GM06990 (cell line): ENCODE data around the gene SRC.

Experiments
- DNase-seq: peaks from one replicate; pipeline ENCODE4 v3.0.0-alpha.2; 2011; ENCODE audit not compliant: insufficient read length; ENCODE audit errors: extremely low read depth
- H3K27me3 ChIP-seq: replicated peaks from 2 replicates; pipeline ENCODE4 v1.6.0; 2011; ENCODE audit warnings: low read length; ENCODE audit not compliant: control insufficient read depth, insufficient read depth
- H3K36me3 ChIP-seq: 2 replicates; pipeline ENCODE4 v1.5.1; 2011; ENCODE audit warnings: low read length; ENCODE audit not compliant: control insufficient read depth, insufficient read depth
- H3K4me3 ChIP-seq: replicated peaks from 2 replicates; pipeline ENCODE4 v1.5.1; 2011; ENCODE audit warnings: low read depth, mild to moderate bottlenecking, control low read depth, low read length
- TF ChIP-seq, protein P1 (sequence below): IDR thresholded peaks from 2 replicates; pipeline ENCODE4 v1.5.1; 2011; ENCODE audit warnings: low read length, control low read depth, mild to moderate bottlenecking, inconsistent platforms; ENCODE audit not compliant: insufficient read depth, poor library complexity, severe bottlenecking

Gene SRC

DNA sequence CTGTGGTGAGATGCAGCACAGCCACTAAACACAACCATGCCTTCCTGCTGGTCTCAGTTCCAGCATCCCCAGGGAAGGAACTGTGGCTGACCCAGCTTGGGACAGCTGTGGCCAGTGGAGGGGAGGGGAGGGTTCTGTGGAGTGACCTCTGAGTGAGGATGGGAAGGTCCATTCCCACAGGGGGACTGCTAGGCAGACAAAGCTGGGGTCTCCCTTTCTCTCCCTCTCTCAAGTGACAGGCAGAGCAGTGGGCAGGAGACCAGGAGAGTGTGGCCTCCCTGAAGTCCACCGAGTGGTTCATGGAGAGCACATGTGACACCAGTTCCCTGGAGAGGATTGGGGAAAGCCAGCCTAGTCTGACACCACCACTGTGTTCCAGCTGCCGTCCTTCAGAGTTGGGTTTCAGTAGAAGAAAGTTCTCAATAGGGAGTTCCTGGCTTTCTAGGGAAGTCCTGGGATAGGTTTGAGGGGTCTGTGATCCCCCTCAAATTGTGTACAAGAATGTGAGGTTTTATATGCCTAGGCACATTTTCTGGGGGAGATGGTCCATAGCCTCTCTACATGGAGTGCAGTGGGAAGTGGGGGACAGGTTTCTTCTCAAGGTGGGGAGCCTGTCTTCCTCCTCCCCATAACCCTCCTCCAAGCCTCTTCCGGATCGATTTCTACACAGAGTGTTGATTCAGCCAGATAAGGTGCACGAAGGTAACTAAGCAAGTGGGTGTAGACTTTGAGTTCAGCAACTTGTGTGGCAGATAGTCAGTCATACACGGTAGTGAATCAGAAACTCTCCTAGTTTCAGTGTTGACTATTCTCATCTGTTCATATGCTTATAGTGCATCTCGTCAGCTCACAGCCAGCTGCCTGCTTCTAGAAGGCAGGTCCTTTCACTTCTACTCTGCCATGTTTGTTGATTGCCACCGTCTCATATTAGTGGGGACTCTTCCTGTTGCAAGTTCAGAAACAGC, 37.6 kb upstream of the SRC start:
- TF ChIP-seq, protein P1, sequence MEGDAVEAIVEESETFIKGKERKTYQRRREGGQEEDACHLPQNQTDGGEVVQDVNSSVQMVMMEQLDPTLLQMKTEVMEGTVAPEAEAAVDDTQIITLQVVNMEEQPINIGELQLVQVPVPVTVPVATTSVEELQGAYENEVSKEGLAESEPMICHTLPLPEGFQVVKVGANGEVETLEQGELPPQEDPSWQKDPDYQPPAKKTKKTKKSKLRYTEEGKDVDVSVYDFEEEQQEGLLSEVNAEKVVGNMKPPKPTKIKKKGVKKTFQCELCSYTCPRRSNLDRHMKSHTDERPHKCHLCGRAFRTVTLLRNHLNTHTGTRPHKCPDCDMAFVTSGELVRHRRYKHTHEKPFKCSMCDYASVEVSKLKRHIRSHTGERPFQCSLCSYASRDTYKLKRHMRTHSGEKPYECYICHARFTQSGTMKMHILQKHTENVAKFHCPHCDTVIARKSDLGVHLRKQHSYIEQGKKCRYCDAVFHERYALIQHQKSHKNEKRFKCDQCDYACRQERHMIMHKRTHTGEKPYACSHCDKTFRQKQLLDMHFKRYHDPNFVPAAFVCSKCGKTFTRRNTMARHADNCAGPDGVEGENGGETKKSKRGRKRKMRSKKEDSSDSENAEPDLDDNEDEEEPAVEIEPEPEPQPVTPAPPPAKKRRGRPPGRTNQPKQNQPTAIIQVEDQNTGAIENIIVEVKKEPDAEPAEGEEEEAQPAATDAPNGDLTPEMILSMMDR, result no peak
- DNase-seq, result peak; percentile 63
- Histone ChIP-seq H3K36me3 (peaks cover 26% of the 10 kb centered on the region), H3K27me3 (no peaks in the 10 kb centered on the region), H3K4me3 (no peak overlapping the region)

DNA sequence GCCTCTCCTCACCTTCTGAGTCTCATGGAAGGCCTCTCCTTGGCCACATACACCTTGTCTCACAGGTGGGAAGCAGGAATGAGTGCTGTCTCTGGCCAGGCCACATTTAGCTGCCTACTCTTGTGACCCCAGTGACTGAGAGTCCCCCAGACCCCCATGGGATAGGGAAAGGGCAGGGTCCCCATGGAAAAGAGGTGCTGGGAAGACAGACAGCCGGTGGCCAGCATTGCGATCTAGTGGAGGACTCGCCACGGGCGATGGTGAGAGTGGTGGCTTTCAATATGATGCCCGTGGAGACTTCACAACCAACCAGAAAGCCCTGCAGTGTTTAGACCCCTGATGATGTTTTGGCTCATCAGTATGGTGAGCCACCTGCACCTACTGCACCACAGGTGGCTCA, 36.6 kb upstream of the SRC start:
- Histone ChIP-seq H3K27me3 (no peaks in the 10 kb centered on the region), H3K4me3 (no peak overlapping the region), H3K36me3 (peaks cover 21% of the 10 kb centered on the region)
- TF ChIP-seq, protein P1, result no peak
- DNase-seq, result no peak

DNA sequence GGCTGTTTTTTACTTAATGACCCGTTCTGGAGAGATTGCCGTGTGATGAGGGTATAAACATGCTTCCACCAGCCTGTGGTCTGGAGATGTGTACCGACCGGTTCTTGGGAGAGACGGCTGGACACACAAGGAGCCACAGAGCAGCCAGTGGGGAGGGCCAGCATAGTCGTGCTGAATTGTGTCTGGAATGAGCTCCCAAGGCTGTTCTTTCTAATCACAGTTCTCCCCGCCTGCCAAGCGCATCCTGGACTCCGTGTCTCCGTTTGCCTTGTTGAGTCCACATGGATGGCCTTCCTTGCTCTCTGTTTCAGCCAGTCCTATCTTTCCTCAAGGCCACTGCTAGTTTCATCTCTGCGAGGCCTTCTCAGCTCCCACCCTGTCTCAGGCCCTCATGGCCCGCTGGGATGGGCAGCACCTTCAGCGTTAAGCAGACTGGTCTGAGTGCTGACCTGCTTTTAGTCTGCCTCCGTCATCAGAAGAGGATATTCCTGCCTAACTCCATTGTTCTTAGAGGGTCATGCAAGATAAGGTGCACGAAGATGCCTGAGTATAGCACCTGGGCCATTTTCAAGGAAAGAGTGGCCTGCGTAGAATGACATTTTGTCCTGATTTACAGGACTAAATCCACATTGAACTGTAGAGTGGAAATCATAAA, 35.9 kb upstream of the SRC start:
- DNase-seq, result no peak
- TF ChIP-seq, protein P1, result no peak
- Histone ChIP-seq H3K4me3 (no peak overlapping the region), H3K27me3 (no peaks in the 10 kb centered on the region), H3K36me3 (peaks cover 19% of the 10 kb centered on the region)

DNA sequence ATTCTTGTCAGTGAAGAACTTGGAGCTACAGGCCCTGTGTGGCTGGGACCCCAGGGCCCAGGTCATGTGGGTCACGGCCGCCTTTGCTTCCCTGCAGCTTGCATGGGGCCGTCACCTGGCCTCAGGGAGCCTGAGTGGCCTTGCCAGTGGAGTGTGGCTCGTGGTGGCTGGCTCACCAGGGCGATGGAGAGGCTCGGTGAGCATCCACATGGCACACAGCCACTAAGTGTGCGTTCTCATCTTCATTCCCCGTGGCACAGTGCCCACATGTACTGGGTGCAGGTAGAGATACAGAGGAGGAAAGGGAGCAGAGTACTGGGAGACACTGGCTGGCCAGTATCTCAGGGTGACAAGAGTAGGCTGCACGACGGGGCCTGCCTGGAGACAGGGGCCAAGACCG, 35.0 kb upstream of the SRC start:
- Histone ChIP-seq H3K27me3 (no peaks in the 10 kb centered on the region), H3K36me3 (peaks cover 18% of the 10 kb centered on the region), H3K4me3 (no peak overlapping the region)
- no peak for DNase-seq
- TF ChIP-seq, protein P1, result no peak

DNA sequence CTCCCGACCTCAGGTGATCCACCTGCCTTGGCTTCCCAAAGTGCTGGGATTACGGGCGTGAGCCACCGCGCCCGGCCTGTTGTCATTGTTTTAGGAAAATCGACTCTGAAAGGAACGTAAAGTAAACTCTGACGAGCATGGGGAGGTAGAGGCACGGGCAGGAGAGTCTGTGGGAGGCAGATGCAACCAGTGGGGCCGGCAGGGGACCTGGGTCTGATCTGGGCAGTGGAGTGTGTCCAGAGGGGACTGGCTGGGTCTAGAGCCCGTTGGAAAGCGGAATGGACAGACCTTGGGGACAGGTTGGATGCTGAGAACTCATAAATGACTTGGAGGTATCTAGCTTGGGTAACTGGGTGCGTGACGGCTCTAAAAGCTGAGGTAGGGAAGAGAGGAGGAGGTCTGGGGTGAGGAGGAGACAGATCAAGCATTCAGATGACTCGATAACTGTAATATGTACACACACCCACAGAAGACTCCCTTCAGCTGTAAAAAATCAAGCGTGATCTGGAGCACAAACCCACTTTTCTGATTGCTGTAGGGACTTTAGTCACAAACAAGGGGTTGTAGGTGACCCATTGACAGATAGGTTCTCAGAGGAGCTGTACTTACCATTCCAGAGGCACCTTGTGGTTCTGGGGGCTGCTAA, 34.1 kb upstream of the SRC start:
- H3K36me3 ChIP-seq, result peaks cover 18% of the 10 kb centered on the region
- H3K27me3 ChIP-seq, result no peaks in the 10 kb centered on the region
- TF ChIP-seq, protein P1, result no peak
- DNase-seq, result no peak
- no peak overlapping the region for H3K4me3 ChIP-seq
